K562 (cell line): ENCODE measurements around the gene TCEAL4. TPM values are rescaled to one million over a fixed set of nuclear protein-coding genes. Genes with fewer than 3 reads are reported as not detected.

Experiments
- ATAC-seq: fragments of 200-7000 bp; cut with Tn5 transposase; 3 replicates; pipeline ENCODE4 v1.9.1; 2020; ENCODE audit warnings: moderate library complexity
- BruUV-seq: library from RNA; stranded (reverse); fragments of 400-500 nt; replicated peaks from 2 replicates; lab custom pipeline; 2021; lab: Mats Ljungman, UMichigan
- CTCF ChIA-PET: fragments of 300-600 bp; formaldehyde crosslinking; extraction: SDS; loops from one replicate; lab custom pipeline; 2021; ENCODE audit warnings: low intra/inter-chr PET ratio; lab: Yijun Ruan, JAX
- POLR2A ChIA-PET: fragments of 300-600, 350-650 bp; sonication (Branson Sonifier 250); formaldehyde crosslinking; extraction: SDS; loops from one replicate; lab custom pipeline; 2021; ENCODE audit warnings: antibody characterized with exemption, inconsistent platforms; lab: Yijun Ruan, JAX
- DNase-seq, 4 experiments: peaks; one replicate each; pipeline versions ENCODE4 v3.0.0 to v3.0.0-alpha.2; 2011 to 2018; ENCODE audit warnings: low spot score in 3 of 4, mixed read lengths in 3 of 4; ENCODE audit errors: extremely low read depth in 1 of 4
- FAIRE-seq: peaks from 2 replicates; lab custom pipeline; 2011; peaks lifted over from hg19 to GRCh38; lab: Jason Lieb, UNC
- H2AFZ ChIP-seq: 2 replicates; pipeline ENCODE4 v1.6.0; 2011; ENCODE audit warnings: low read depth, low read length, control low read depth, inconsistent platforms
- H3K27ac ChIP-seq: fragments of 200-600 bp; 3 replicates; pipeline ENCODE4 v1.8.0; 2011; ENCODE audit warnings: low read depth, mild to moderate bottlenecking, control low read depth, inconsistent platforms, low read length, moderate library complexity, mixed read lengths; ENCODE audit errors: extremely low read depth
- H3K27me3 ChIP-seq, 2 experiments: fragments of 300-600 bp in 1 of 2; 2 replicates in 1 of 2; 3 replicates in 1 of 2; pipeline versions ENCODE4 v1.6.0 to v1.8.0; 2011; ENCODE audit warnings: inconsistent platforms in 2 of 2, low read length in 2 of 2, mild to moderate bottlenecking in 1 of 2, mixed read lengths in 1 of 2, moderate library complexity in 1 of 2; ENCODE audit not compliant: control insufficient read depth in 2 of 2, insufficient read depth in 2 of 2
- H3K36me3 ChIP-seq: fragments of 300-600 bp; 3 replicates; pipeline ENCODE4 v1.8.0; 2011; ENCODE audit warnings: mild to moderate bottlenecking, low read length, inconsistent platforms; ENCODE audit not compliant: control insufficient read depth, insufficient read depth
- H3K4me1 ChIP-seq, 2 experiments: fragments of 200-600 bp in 1 of 2; replicated peaks in 1 of 2; 2 replicates in 1 of 2; 3 replicates in 1 of 2; pipeline versions ENCODE4 v1.5.1 to v1.8.0; 2011; ENCODE audit warnings: inconsistent platforms in 2 of 2, low read length in 2 of 2, mild to moderate bottlenecking in 1 of 2, mixed read lengths in 1 of 2, moderate library complexity in 1 of 2; ENCODE audit not compliant: control insufficient read depth in 2 of 2, insufficient read depth in 2 of 2
- H3K4me2 ChIP-seq: 2 replicates; pipeline ENCODE4 v1.6.1; 2011; ENCODE audit warnings: low read length, control low read depth, inconsistent platforms, mixed read lengths; ENCODE audit not compliant: insufficient read depth
- H3K4me3 ChIP-seq: fragments of 200-600 bp; sonication (generic), shearing (Covaris generic); 2 replicates; pipeline ENCODE4 v1.5.1; 2016; ENCODE audit warnings: control low read depth, inconsistent platforms
- H3K79me2 ChIP-seq: fragments of 200-600 bp; 3 replicates; pipeline ENCODE4 v1.8.0; 2011; ENCODE audit warnings: low read length, inconsistent platforms; ENCODE audit not compliant: control insufficient read depth, insufficient read depth
- H3K9ac ChIP-seq, 2 experiments: 2 replicates each; pipeline versions ENCODE4 v1.6.0 to v1.6.1; 2011; ENCODE audit warnings: low read depth in 2 of 2, low read length in 2 of 2, control low read depth in 1 of 2, inconsistent platforms in 1 of 2, mild to moderate bottlenecking in 1 of 2, mixed read lengths in 1 of 2; ENCODE audit not compliant: insufficient read depth in 1 of 2
- H3K9me1 ChIP-seq: one replicate; pipeline ENCODE4 v1.6.0; 2011; ENCODE audit warnings: inconsistent platforms, mild to moderate bottlenecking, low read length, moderate library complexity; ENCODE audit not compliant: control insufficient read depth, insufficient read depth
- H3K9me3 ChIP-seq: replicated peaks from 2 replicates; pipeline ENCODE4 v1.5.1; 2011; ENCODE audit warnings: low read depth, low read length, inconsistent platforms; ENCODE audit not compliant: control insufficient read depth, insufficient read depth
- H4K20me1 ChIP-seq: replicated peaks from 2 replicates; pipeline ENCODE4 v1.6.1; 2011; ENCODE audit warnings: low read length, inconsistent platforms, mixed read lengths; ENCODE audit not compliant: control insufficient read depth, insufficient read depth
- BCLAF1 ChIP-seq, 2 experiments: fragments of 450-650 bp in 1 of 2; IDR thresholded peaks; 2 replicates each; pipeline ENCODE4 v1.6.1; 2011 to 2017; ENCODE audit warnings: low read depth in 2 of 2, antibody characterized with exemption in 1 of 2, borderline replicate concordance in 1 of 2, low read length in 1 of 2, mild to moderate bottlenecking in 1 of 2, mixed read lengths in 1 of 2; ENCODE audit not compliant: control insufficient read depth in 1 of 2
- CCNT2 ChIP-seq: IDR thresholded peaks from 2 replicates; pipeline ENCODE4 v1.6.1; 2011; ENCODE audit warnings: borderline replicate concordance, low read depth, mild to moderate bottlenecking, moderate library complexity, mixed read lengths, low read length; ENCODE audit not compliant: insufficient read length; ENCODE audit errors: extremely low read depth
- ETS2 ChIP-seq: IDR thresholded peaks from 2 replicates; pipeline ENCODE4 v1.6.1; 2016; ENCODE audit warnings: borderline replicate concordance, missing genetic modification characterization, mild to moderate bottlenecking, moderate library complexity, missing compliant biosample characterization; ENCODE audit not compliant: poor library complexity, severe bottlenecking
- FOSL1 ChIP-seq: fragments of 200-800 bp; sonication (Bioruptor generic); conservative IDR thresholded peaks from 2 replicates; pipeline ENCODE4 v1.6.1; 2016; ENCODE audit warnings: missing genetic modification characterization, missing compliant biosample characterization
- FOXO4 ChIP-seq: fragments of 450-650 bp; formaldehyde crosslinking; IDR thresholded peaks from 2 replicates; pipeline ENCODE4 v1.4.0; 2020; ENCODE audit warnings: mild to moderate bottlenecking, moderate library complexity
- HDAC1 ChIP-seq, 2 experiments: fragments of 450-650 bp; IDR thresholded peaks; 2 replicates each; pipeline ENCODE4 v1.6.1; 2016 to 2017; ENCODE audit warnings: inconsistent platforms in 1 of 2, mild to moderate bottlenecking in 1 of 2, moderate library complexity in 1 of 2
- HOXB6 ChIP-seq: fragments of 250-450 bp; sonication (Bioruptor Pico); IDR thresholded peaks from 2 replicates; pipeline ENCODE4 v1.5.1; 2022; ENCODE audit warnings: mild to moderate bottlenecking, borderline replicate concordance
- ILK ChIP-seq: fragments of 450-650 bp; IDR thresholded peaks from 2 replicates; pipeline ENCODE4 v1.6.1; 2016; ENCODE audit warnings: missing genetic modification characterization, low read depth, mild to moderate bottlenecking, missing compliant biosample characterization, moderate library complexity, borderline replicate concordance
- MEIS2 ChIP-seq: fragments of 450-650 bp; IDR thresholded peaks from 2 replicates; pipeline ENCODE4 v1.6.1; 2014; ENCODE audit warnings: mild to moderate bottlenecking; ENCODE audit not compliant: partially characterized antibody
- NR1H2 ChIP-seq: sonication (generic); formaldehyde crosslinking; IDR thresholded peaks from 2 replicates; pipeline ENCODE4 v1.4.0; 2020; ENCODE audit warnings: mild to moderate bottlenecking, missing genetic modification reagents
- NR4A1 ChIP-seq, 2 experiments: fragments of 250-450 bp in 1 of 2; fragments of 450-650 bp in 1 of 2; sonication (Bioruptor Pico) in 1 of 2; IDR thresholded peaks; 2 replicates each; pipeline versions ENCODE4 v1.4.0 to v1.6.1; 2016 to 2020; ENCODE audit warnings: mild to moderate bottlenecking in 2 of 2, missing compliant biosample characterization in 1 of 2, missing genetic modification characterization in 1 of 2, moderate library complexity in 1 of 2
- PHB ChIP-seq: fragments of 250-450 bp; sonication (Bioruptor Pico); IDR thresholded peaks from 2 replicates; pipeline ENCODE4 v1.5.0; 2021
- POLR2G ChIP-seq: fragments of 200-400 bp; formaldehyde crosslinking; IDR thresholded peaks from 2 replicates; pipeline ENCODE4 v1.6.1; 2017; ENCODE audit warnings: low read depth, mild to moderate bottlenecking, antibody characterized with exemption, low read length, moderate library complexity
- RUNX1 ChIP-seq: sonication (generic); IDR thresholded peaks from 2 replicates; pipeline ENCODE4 v1.6.1; 2016; ENCODE audit warnings: antibody characterized with exemption, low read depth
- SRSF9 ChIP-seq: fragments of 200-400 bp; formaldehyde crosslinking; IDR thresholded peaks from 2 replicates; pipeline ENCODE4 v1.6.1; 2017; ENCODE audit warnings: low read depth, low read length, borderline replicate concordance
- ZBTB8A ChIP-seq: fragments of 450-650 bp; IDR thresholded peaks from 2 replicates; pipeline ENCODE4 v1.6.1; 2018; ENCODE audit warnings: mild to moderate bottlenecking, moderate library complexity; ENCODE audit not compliant: partially characterized antibody
- ZNF12 ChIP-seq: sonication (generic); formaldehyde crosslinking; IDR thresholded peaks from 2 replicates; pipeline ENCODE4 v1.4.0; 2020; ENCODE audit warnings: mild to moderate bottlenecking, missing genetic modification reagents
- ZNF124 ChIP-seq: sonication (generic); formaldehyde crosslinking; IDR thresholded peaks from 2 replicates; pipeline ENCODE4 v1.8.1; 2022; ENCODE audit warnings: missing genetic modification reagents
- WGBS: fragments of 100-300 bp; shearing (Covaris generic); methylation state at CpG from one replicate; pipeline ENCODE4 v1.1.6; 2016; ENCODE audit warnings: low coverage, mixed read lengths; ENCODE audit not compliant: insufficient coverage; ENCODE audit errors: missing lambda C conversion rate; 5-methylcytosine and 5-hydroxymethylcytosine counted together
- in situ Hi-C: fragments of 300-500 bp; cut with MboI; formaldehyde crosslinking; loops from 4 replicates; pipeline ENCODE4 v1.15.0; 2018; ENCODE audit warnings: inconsistent platforms, mixed read lengths
- intact Hi-C: fragments of 100-400 bp; cut with micrococcal nuclease; formaldehyde crosslinking; loops from 2 replicates; pipeline ENCODE4 v1.14.2; 2022
- polyA plus RNA-seq, 8 experiments: library from polyadenylated mRNA; depleted of rRNA in 4 of 8; stranded (reverse) in 5 of 8; unstranded in 3 of 8; fragments of >200 nt; fragmentation: Nextera tagmentation in 2 of 8; fragmentation: Illumina TruSeq in 1 of 8; extraction: Ambion mirVana in 2 of 8; extraction: Trizol in 1 of 8; gene quantifications; 2 replicates each; pipeline versions ENCODE4 v1.2.1 to v1.2.3, GENCODE V29; 2011 to 2014; ENCODE audit warnings: inconsistent platforms in 1 of 8, missing spikeins in 1 of 8
- total RNA-seq, 7 experiments: library from RNA; depleted of rRNA in 6 of 7; stranded (reverse); fragments of >200 nt in 6 of 7; fragmentation: Illumina TruSeq in 2 of 7; extraction: Trizol in 2 of 7; gene quantifications; 2 replicates each; pipeline versions ENCODE4 v1.2.1 to v1.2.3, GENCODE V29; 2011 to 2021; ENCODE audit warnings: low replicate concordance in 1 of 7

Gene TCEAL4
- total and polyA plus RNA-seq, 9 of the 15 experiments (the other 6 are each of a cell fraction or from before 2014, with no cell fraction given) = 0.36 to 12.3 (median 7.9) TPM

- in situ Hi-C loops (no loop called here), intact Hi-C loops (no loop called here)
- H3K4me3 ChIP-seq = peak overlapping the region; percentile 45
- no peaks in the 10 kb centered on the region for H3K9me1 ChIP-seq
- TF ChIP-seq HDAC1 (IDR thresholded peaks at IDR 0.05) (no peak), NR1H2 (CRISPR knock-in tag) (no peak), RUNX1 (no peak), CCNT2 (no peak), MEIS2 (no peak), BCLAF1 (IDR thresholded peaks at IDR 0.05; ENCODE audit: borderline replicate concordance in 1 of 2, control insufficient read depth in 1 of 2, low read depth in 2 of 2, low read length in 1 of 2) (no peak), ZNF124 (CRISPR knock-in tag) (no peak), ILK (tag) (no peak), HOXB6 (no peak), FOSL1 (tag) (no peak), ZBTB8A (no peak), ZNF12 (no peak), SRSF9 (no peak), FOXO4 (no peak), ETS2 (no peak), POLR2G (no peak), PHB (CRISPR knock-in tag) (no peak), NR4A1 (CRISPR knock-in tag; IDR thresholded peaks at IDR 0.05) (no peak), NR4A1 (tag; IDR thresholded peaks at IDR 0.05) (no peak)
- H2AFZ ChIP-seq = peak overlapping the region; percentile 82
- FAIRE-seq = no peak
- ChIA-PET POLR2A (interaction anchor here (0.9 to 1.3 kb wide), 3 partner anchors 13 to 55 kb away, joined by 3 to 4 read pairs (median 4); no protein-coding TSS in a partner anchor), CTCF (interaction anchor here (1.2 kb wide), 1 partner anchor 97 kb away, joined by 4 read pairs; no protein-coding TSS in a partner anchor)
- no peaks in the 10 kb centered on the region for H3K9me3 ChIP-seq
- no peaks in the 10 kb centered on the region for H3K27me3 ChIP-seq
- H3K4me1 ChIP-seq = peaks cover 0 to 5% of the 10 kb centered on the region in 2 experiments; a peak in 3 of 5 replicates
- H3K4me2 ChIP-seq = peak overlapping the region; percentile 73
- no peaks in the 10 kb centered on the region for H4K20me1 ChIP-seq
- H3K9ac ChIP-seq = peak overlapping the region; percentile 39 to 70; a peak in 2 of 4 replicates
- BruUV-seq = TSS peak; percentile 44
- ATAC-seq = no peak
- whole genome bisulfite sequencing = 33% methylated on average over 3 of the region's 6 CpGs
- no peak overlapping the region for H3K27ac ChIP-seq
- DNase-seq = no peak
- H3K36me3 ChIP-seq = no peaks in the 10 kb centered on the region
- no peaks in the 10 kb centered on the region for H3K79me2 ChIP-seq
Measured at GRCh38 chrX:103630171-103630511, 44.8 kb downstream of the TCEAL4 start.
